Measurements from ENCODE around the gene LIMA1. TPM values are rescaled to one million over a fixed set of nuclear protein-coding genes. Genes with fewer than 3 reads are reported as not detected.

The LIMA1 gene
- total and polyA plus RNA-seq, 2 of the 4 experiments (the other 2 are of a cell fraction): 126 to 163 TPM

- Histone ChIP-seq H3K56ac (ENCODE audit: extremely low read depth, insufficient read depth, low read length) (peak overlapping the region; percentile 89), H3K27ac (ENCODE audit: insufficient read depth, low read length) (peak overlapping the region; percentile 70), H3K4ac (ENCODE audit: low read depth, low read length) (peak overlapping the region; percentile 93), H3K36me3 (ENCODE audit: control insufficient read depth, insufficient read depth, low read length) (peaks cover 36% of the 10 kb centered on the region), H3K4me3 (ENCODE audit: insufficient read depth, low read depth, low read length) (no peak overlapping the region), H4K20me1 (ENCODE audit: insufficient read depth, low read length) (0 out of 2 replicates have a peak, but pooled peaks cover 4% of the 10 kb centered on the region), H3K27me3 (ENCODE audit: control insufficient read depth, insufficient read depth, low read length) (no peaks in the 10 kb centered on the region), H2BK20ac (ENCODE audit: low read depth, low read length) (peak overlapping the region; percentile 75), H3K9me1 (ENCODE audit: insufficient read depth, low read length) (peaks cover 25% of the 10 kb centered on the region), H2BK120ac (ENCODE audit: low read depth, low read length) (peak overlapping the region; percentile 92), H4K91ac (ENCODE audit: insufficient read depth, low read depth, low read length) (peak overlapping the region; percentile 96), H3K14ac (replicated peaks; ENCODE audit: low read depth, low read length) (peak overlapping the region; percentile 90), H3K4me1 (ENCODE audit: control insufficient read depth, insufficient read depth, low read length) (peaks cover 30% of the 10 kb centered on the region), H2AFZ (replicated peaks; ENCODE audit: low read length, poor library complexity) (no peak overlapping the region), H3K79me1 (ENCODE audit: low read depth in 1 of 2, low read length in 2 of 2) (peaks cover 28 to 64% of the 10 kb centered on the region in 2 experiments), H3K18ac (ENCODE audit: low read depth, low read length) (peak overlapping the region; percentile 90), H3K9me3 (ENCODE audit: control insufficient read depth, insufficient read depth, low read length) (no peaks in the 10 kb centered on the region), H2BK5ac (ENCODE audit: low read depth, low read length, poor library complexity, severe bottlenecking) (peak overlapping the region; percentile 100), H2BK15ac (ENCODE audit: low read depth, low read length) (peak overlapping the region; percentile 64), H4K8ac (ENCODE audit: low read depth in 2 of 2, low read length in 2 of 2) (peak overlapping the region; percentile 78 to 86), H2AK9ac (replicated peaks; ENCODE audit: low read depth, low read length, poor library complexity) (no peak overlapping the region), H3K4me2 (ENCODE audit: low read depth, low read length) (peak overlapping the region; percentile 40; the same call in 1 of the 2 replicates), H3K23ac (ENCODE audit: low read depth, low read length) (peak overlapping the region; percentile 89), H4K5ac (ENCODE audit: low read depth, low read length) (peak overlapping the region; percentile 93), H2AK5ac (ENCODE audit: low read depth, low read length) (peak overlapping the region; percentile 96), H3K9ac (ENCODE audit: low read depth, low read length) (peak overlapping the region; percentile 45; the same call in 1 of the 2 replicates)
- CTCF ChIA-PET: interaction anchor here (0.5 kb wide), 1 partner anchor 55 kb away, joined by 3 read pairs; no protein-coding TSS in a partner anchor
- POLR2A ChIA-PET (ENCODE audit: unreplicated experiment): interaction anchor here (0.8 to 1.9 kb wide), 2 partner anchors 19 to 35 kb away, joined by 3 to 6 read pairs; partner anchors contain the start of gene CERS5
- no peak for TF ChIP-seq MAZ (IDR thresholded peaks at IDR 0.05; ENCODE audit: borderline replicate concordance, low read depth, low read length)
- no peak for TF ChIP-seq USF2 (IDR thresholded peaks at IDR 0.05; ENCODE audit: low read depth, low read length)
- no peak for TF ChIP-seq RAD21 (IDR thresholded peaks at IDR 0.05; ENCODE audit: low read length)
- TF ChIP-seq CTCF (conservative IDR thresholded peaks at IDR 0.05; ENCODE audit: low read depth, low read length): no peak
- no peak for TF ChIP-seq NFE2L2 (IDR thresholded peaks at IDR 0.05; ENCODE audit: low read depth, low read length)
- TF ChIP-seq RCOR1 (IDR thresholded peaks at IDR 0.05; ENCODE audit: insufficient replicate concordance, low read length): no peak
- TF ChIP-seq MAFK (IDR thresholded peaks at IDR 0.05; ENCODE audit: low read depth, low read length): no peak
- TF ChIP-seq POLR2A (IDR thresholded peaks at IDR 0.05; ENCODE audit: low read depth, low read length): no peak
- no peak for TF ChIP-seq BHLHE40 (IDR thresholded peaks at IDR 0.05; ENCODE audit: low read depth, low read length)
- no peak for TF ChIP-seq ELK1 (IDR thresholded peaks at IDR 0.05; ENCODE audit: borderline replicate concordance, low read depth, low read length)
- no peak for TF ChIP-seq SMC3 (IDR thresholded peaks at IDR 0.05; ENCODE audit: low read depth, low read length)
- no peak for TF ChIP-seq CHD1 (IDR thresholded peaks at IDR 0.05; ENCODE audit: low read depth, low read length)
- no peak for TF ChIP-seq RFX5 (IDR thresholded peaks at IDR 0.05; ENCODE audit: low read depth, low read length)
- no peak for ATAC-seq (ENCODE audit: low read depth)
- intact Hi-C loops (cut with micrococcal nuclease) (no loop called here), in situ Hi-C loops (cut with MboI; ENCODE audit: low sequenced_read_pairs) (no loop called here), dilution Hi-C loops (cut with HindIII; ENCODE audit: low sequenced_read_pairs, unreplicated experiment) (no loop called here)
- BruUV-seq (replicated peaks): no TSS peak
- 100% methylated on average over 1 of the region's 6 CpGs; no CpG with 5 or more reads in 1 of the 2 experiments for WGBS, 2 experiments (ENCODE audit: extremely low coverage in 2 of 2, insufficient read length in 1 of 2)
- peak; percentile 43 for DNase-seq
Measured at GRCh38 chr12:50185970-50186663, 97.2 kb downstream of the LIMA1 start.

All from IMR-90 (cell line).